GM12875 (cell line): ENCODE data around the gene TYSND1.

Experiments
- H3K4me3 ChIP-seq: one replicate; pipeline ENCODE4 v1.5.1; 2011; ENCODE audit warnings: low read depth, low read length, control low read depth
- TF ChIP-seq, protein P1 (sequence below): IDR thresholded peaks from 2 replicates; pipeline ENCODE4 v1.5.1; 2011; ENCODE audit warnings: low read depth, mild to moderate bottlenecking, control low read depth, inconsistent platforms, low read length, moderate library complexity, borderline replicate concordance; ENCODE audit not compliant: insufficient read depth

Gene TYSND1

GRCh38 chr10:70117646-70118045 is 28.9 kb downstream of the TYSND1 start:
- TF ChIP-seq, protein P1, sequence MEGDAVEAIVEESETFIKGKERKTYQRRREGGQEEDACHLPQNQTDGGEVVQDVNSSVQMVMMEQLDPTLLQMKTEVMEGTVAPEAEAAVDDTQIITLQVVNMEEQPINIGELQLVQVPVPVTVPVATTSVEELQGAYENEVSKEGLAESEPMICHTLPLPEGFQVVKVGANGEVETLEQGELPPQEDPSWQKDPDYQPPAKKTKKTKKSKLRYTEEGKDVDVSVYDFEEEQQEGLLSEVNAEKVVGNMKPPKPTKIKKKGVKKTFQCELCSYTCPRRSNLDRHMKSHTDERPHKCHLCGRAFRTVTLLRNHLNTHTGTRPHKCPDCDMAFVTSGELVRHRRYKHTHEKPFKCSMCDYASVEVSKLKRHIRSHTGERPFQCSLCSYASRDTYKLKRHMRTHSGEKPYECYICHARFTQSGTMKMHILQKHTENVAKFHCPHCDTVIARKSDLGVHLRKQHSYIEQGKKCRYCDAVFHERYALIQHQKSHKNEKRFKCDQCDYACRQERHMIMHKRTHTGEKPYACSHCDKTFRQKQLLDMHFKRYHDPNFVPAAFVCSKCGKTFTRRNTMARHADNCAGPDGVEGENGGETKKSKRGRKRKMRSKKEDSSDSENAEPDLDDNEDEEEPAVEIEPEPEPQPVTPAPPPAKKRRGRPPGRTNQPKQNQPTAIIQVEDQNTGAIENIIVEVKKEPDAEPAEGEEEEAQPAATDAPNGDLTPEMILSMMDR = no peak
- no peak overlapping the region for H3K4me3 ChIP-seq

DNA sequence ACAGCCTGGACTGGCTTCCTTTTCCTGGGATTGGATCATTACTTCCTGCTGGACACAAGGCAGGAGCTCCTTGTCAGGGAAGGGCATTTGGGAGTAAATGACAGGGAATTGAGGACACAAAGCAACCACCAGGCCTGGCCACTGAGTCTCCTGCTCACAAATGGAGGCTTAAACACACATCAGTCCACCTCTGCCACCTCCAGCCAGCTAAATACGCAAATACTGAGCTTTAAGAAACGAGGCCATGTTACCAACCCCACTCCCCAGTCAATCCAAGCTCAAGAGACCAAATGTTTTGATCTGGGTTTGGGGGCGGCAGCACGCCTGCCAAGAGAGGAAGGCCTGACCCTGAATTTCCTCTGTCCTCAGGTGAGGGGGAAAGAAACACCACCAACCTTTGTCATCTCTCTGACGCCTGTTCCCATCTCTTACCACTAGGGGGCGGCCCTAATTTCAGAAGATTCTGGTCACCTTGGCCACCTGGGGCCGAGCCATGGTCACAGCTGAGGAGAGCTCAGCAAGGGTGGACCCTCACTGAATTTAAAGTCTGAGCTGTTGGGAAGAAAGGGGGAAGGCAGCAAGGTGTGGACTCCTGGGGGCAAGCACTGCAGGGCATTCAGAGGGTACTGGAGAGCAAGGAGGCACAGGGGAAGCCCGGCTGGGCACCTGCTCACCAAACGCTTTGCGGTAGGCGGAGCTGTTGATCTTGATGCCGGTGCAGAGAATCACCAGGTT is 30.4 kb downstream of the TYSND1 start:
- H3K4me3 ChIP-seq = no peak overlapping the region
- TF ChIP-seq, protein P1 = peak; percentile 83

DNA sequence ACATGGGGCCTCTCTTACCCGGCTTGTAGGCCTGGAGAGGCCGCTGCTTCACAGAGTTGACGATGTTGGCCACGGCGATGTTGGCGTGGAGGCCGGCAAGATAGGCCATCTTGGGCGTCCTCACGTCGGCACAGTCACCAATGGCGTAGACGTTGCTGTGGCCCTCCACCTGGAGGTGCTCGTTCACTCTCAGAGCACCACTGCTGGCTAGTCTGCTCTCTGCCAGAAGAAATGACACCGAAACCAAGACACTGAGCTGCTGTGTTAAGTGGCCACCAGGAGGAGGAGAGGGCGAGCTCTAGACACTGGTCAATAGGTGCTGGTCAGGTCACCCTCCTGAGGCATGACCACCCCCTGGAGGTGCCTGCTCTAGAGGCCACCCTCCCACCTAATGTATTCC is 31.6 kb downstream of the TYSND1 start:
- TF ChIP-seq, protein P1 = no peak
- H3K4me3 ChIP-seq = no peak overlapping the region

GRCh38 chr10:70112071-70112470 is 34.4 kb downstream of the TYSND1 start:
- TF ChIP-seq, protein P1 = no peak
- H3K4me3 ChIP-seq = no peak overlapping the region

- no peak overlapping the region for H3K4me3 ChIP-seq
- TF ChIP-seq, protein P1 = no peak
Measured at GRCh38 chr10:70111496-70111895, 35.0 kb downstream of the TYSND1 start.

GRCh38 chr10:70109064-70109729 is 37.3 kb downstream of the TYSND1 start:
- TF ChIP-seq, protein P1 = no peak
- no peak overlapping the region for H3K4me3 ChIP-seq

GRCh38 chr10:70106958-70107791 is 39.3 kb downstream of the TYSND1 start:
- H3K4me3 ChIP-seq = no peak overlapping the region
- TF ChIP-seq, protein P1 = peak; percentile 60; the same call in 1 of the 2 replicates
